Prostate gland (tissue), 2 donors: ENCODE data around the gene APOL2. TPM values are rescaled to one million over a fixed set of nuclear protein-coding genes. Genes with fewer than 3 reads are reported as not detected.

Source experiments
- DNase-seq: peaks from one replicate; pipeline ENCODE4 v3.0.0-alpha.2; 2019; ENCODE audit warnings: low spot score
- H3K27ac ChIP-seq, 2 donors: fragments of 200-600 bp; sonication (generic); 2 replicates each; pipeline ENCODE4 v1.5.1; 2017 to 2019
- H3K27me3 ChIP-seq: fragments of 200-600 bp; sonication (generic); replicated peaks from 2 replicates; pipeline ENCODE4 v1.5.1; 2019; ENCODE audit not compliant: insufficient read depth
- H3K36me3 ChIP-seq, 2 donors: fragments of 200-600 bp; sonication (generic); 1 replicate in 1 of 2; 2 replicates in 1 of 2; pipeline versions ENCODE4 v1.5.1 to v1.8.1; 2017 to 2019
- H3K4me1 ChIP-seq: fragments of 200-600 bp; sonication (generic); replicated peaks from 2 replicates; pipeline ENCODE4 v1.5.1; 2019
- H3K4me3 ChIP-seq, 2 donors: fragments of 200-600 bp; sonication (generic); 2 replicates each; pipeline ENCODE4 v1.5.1; 2017 to 2019
- H3K9me3 ChIP-seq: fragments of 200-600 bp; sonication (generic); 2 replicates; pipeline ENCODE4 v1.5.1; 2017
- POLR2A ChIP-seq: fragments of 450-650 bp; IDR thresholded peaks from one replicate; pipeline ENCODE4 v1.6.1; 2016; ENCODE audit warnings: antibody characterized with exemption, mild to moderate bottlenecking
- POLR2AphosphoS5 ChIP-seq: sonication (generic); formaldehyde crosslinking; IDR thresholded peaks from one replicate; pipeline ENCODE4 v1.6.1; 2017; ENCODE audit warnings: antibody characterized with exemption
- WGBS: methylation state at CpG from one replicate; pipeline ENCODE4 v1.1.5; 2018; 5-methylcytosine and 5-hydroxymethylcytosine counted together
- intact Hi-C: fragments of 100-400 bp; cut with DNase I; formaldehyde crosslinking; loops from one replicate; pipeline ENCODE4 v1.14.2; 2022
- total RNA-seq, 2 donors: library from RNA; depleted of rRNA; stranded (reverse); fragments of >200 nt; gene quantifications; one replicate each; pipeline ENCODE4 v1.1.0, GENCODE V29; 2016
- TF ChIP-seq, protein P1 (sequence below), 4 experiments: fragments of 200-600 bp in 2 of 4; fragments of 450-650 bp in 2 of 4; sonication (generic) in 2 of 4; IDR thresholded peaks; 1 replicate in 3 of 4; 2 replicates in 1 of 4; pipeline ENCODE4 v1.5.1; 2016 to 2019; ENCODE audit warnings: antibody characterized with exemption in 4 of 4, mild to moderate bottlenecking in 2 of 4, moderate library complexity in 2 of 4

Gene APOL2
- total RNA-seq, 2 donors from 2014 or later, result 35.2 to 64.1 TPM

DNA sequence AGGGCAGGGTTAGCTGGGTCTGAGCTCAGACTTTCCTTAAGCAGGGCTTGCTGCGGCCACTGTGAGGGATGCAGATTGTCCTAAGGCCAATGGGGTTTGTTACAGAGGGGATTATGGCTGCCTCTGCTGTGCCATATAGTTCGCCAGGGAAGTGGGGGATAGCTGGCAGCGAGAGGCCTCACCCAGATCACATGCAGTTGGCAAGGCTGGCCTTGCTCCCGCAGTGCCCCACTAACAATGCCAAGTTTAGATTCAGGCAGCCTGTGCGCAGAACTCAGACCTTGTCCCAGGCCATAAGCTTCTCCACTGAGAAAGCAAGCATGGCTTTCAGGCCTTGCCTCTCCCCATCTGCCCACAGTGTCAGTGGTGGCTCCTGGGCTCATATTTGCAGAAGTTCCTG lies 4.7 kb upstream of the APOL2 start:
- WGBS, result 70% methylated on average over 5 of the region's 5 CpGs
- H3K4me1 ChIP-seq, result no peaks in the 10 kb centered on the region
- no peaks in the 10 kb centered on the region for H3K27me3 ChIP-seq
- no peak overlapping the region for H3K27ac ChIP-seq
- H3K4me3 ChIP-seq, result no peak overlapping the region
- no peaks in the 10 kb centered on the region for H3K9me3 ChIP-seq
- H3K36me3 ChIP-seq, result no peaks in the 10 kb centered on the region
- DNase-seq, result no peak
- intact Hi-C loops, result no loop called here
- TF ChIP-seq, protein P1, sequence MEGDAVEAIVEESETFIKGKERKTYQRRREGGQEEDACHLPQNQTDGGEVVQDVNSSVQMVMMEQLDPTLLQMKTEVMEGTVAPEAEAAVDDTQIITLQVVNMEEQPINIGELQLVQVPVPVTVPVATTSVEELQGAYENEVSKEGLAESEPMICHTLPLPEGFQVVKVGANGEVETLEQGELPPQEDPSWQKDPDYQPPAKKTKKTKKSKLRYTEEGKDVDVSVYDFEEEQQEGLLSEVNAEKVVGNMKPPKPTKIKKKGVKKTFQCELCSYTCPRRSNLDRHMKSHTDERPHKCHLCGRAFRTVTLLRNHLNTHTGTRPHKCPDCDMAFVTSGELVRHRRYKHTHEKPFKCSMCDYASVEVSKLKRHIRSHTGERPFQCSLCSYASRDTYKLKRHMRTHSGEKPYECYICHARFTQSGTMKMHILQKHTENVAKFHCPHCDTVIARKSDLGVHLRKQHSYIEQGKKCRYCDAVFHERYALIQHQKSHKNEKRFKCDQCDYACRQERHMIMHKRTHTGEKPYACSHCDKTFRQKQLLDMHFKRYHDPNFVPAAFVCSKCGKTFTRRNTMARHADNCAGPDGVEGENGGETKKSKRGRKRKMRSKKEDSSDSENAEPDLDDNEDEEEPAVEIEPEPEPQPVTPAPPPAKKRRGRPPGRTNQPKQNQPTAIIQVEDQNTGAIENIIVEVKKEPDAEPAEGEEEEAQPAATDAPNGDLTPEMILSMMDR (IDR thresholded peaks at IDR 0.05), result no peak
- no peak for TF ChIP-seq POLR2A
- TF ChIP-seq POLR2AphosphoS5, result no peak

DNA sequence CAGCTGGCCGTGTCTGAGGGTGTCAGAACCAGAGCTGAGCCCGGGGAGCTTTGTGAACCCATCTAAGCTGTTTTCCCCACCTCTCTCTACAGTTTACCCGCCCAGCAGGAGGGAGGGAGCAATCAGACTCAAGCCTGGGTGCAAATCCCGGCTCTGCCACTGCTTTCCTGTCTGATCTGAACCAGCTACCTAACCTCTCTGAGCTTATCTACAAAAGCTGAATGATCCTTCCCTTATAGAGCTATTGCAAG lies 252 bp downstream of the APOL2 start:
- no peak for DNase-seq
- intact Hi-C loops, result loop anchor here (5.0 to 10.0 kb wide), 2 partner anchors 43 to 84 kb away; no protein-coding TSS in a partner anchor

DNA sequence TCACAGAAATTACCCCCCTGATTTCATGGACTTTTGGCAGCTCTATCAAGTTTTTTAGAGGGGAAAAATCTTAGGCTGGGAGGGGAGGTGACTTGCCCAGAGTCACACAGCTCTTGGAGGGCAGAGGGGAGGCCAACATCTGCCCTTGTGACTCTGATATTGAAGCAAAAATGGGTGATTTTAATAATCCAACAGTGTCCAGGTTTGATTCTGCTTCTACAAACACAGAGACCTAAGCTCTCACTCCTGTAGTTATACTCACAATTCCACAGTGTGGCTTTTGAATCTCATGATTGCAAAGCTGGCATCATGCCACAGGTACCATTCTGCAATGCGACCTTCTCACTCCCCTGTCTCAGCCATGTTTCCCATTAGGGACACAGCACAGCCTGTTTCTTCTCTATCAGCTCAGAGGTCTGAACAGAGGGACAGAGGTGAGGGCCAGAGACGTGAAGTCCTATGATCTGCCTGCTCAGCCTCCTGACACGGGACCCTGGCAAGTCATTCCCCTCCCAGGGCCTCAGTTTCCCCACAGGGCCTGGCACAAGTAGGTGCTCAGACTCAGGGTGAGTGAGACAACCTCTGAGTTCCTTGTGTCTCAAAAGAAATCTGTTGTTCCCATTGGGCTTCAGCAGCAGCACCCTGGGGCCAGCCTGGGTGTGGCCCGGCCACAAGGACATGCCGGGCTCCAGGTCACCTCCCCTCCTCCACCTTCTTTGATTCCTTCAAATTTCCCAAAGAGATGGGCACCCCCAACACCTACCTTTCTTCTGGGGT lies 766 bp downstream of the APOL2 start:
- peak; percentile 27 for DNase-seq
- WGBS, result 2% methylated on average over 5 of the region's 5 CpGs
- TF ChIP-seq, protein P1 (IDR thresholded peaks at IDR 0.05), result no peak
- TF ChIP-seq POLR2A (no peak), POLR2AphosphoS5 (no peak)
- peak overlapping the region; percentile 89 to 95 for H3K27ac ChIP-seq
- H3K36me3 ChIP-seq, result no peaks in the 10 kb centered on the region
- H3K4me1 ChIP-seq, result peaks cover 17% of the 10 kb centered on the region
- H3K27me3 ChIP-seq, result no peaks in the 10 kb centered on the region
- H3K4me3 ChIP-seq, result peak overlapping the region; percentile 44 to 60
- H3K9me3 ChIP-seq, result no peaks in the 10 kb centered on the region
- intact Hi-C loops, result loop anchor here (5.0 to 10.0 kb wide), 2 partner anchors 44 to 84 kb away; no protein-coding TSS in a partner anchor

More for the DNA sequence above, 252 bp downstream of the APOL2 start:
- peak overlapping the region; percentile 44 to 60 for H3K4me3 ChIP-seq
- peaks cover 17% of the 10 kb centered on the region for H3K4me1 ChIP-seq
- H3K9me3 ChIP-seq, result no peaks in the 10 kb centered on the region
- H3K27me3 ChIP-seq, result no peaks in the 10 kb centered on the region
- TF ChIP-seq, protein P1 (IDR thresholded peaks at IDR 0.05), result no peak
- TF ChIP-seq POLR2A (no peak), POLR2AphosphoS5 (no peak)
- 0% methylated on average over 4 of the region's 4 CpGs for WGBS
- no peaks in the 10 kb centered on the region for H3K36me3 ChIP-seq
- H3K27ac ChIP-seq, result peak overlapping the region; percentile 89 to 95

DNA sequence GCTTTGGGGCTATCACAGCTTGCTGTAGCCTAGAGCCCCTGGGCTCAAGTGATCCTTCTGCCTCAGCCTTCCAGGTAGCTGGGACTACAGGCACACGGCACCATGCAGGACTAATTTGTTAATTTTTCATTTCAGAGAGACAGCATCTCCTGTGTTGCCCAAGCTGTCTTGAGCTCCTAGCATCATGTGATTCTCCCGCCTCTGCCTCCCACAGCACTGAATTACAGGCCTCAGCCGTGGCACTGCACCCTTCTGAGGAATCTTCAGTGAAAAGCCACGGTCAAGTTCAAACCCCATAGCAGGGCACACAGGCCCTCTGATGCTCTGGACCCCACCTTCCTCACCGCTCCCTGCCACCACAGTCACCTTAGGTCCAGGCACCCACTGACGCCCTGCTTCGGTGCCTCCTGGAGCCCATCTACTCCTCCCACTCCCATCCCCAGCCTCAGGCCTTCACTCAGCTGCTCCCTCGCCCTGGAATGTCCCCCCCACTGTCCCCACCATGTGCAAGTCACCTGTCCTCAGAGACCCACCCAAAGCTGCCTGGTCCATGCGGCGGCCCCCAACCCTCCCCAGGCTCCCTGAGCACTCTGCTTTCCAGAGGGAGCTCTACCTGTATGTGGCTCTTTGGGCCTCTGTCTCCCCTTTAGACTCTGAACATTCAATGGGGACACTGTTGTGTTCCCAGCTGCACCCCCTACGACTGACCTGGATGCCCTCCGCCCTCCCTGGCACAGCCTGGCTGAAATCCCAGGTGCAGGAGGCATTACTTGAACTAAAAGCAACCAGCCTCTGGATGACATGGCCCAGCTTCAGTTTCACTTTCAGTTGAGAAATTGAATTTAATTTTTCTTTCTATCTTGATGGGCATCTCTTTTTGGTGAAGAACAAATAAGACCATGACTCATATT lies 1.6 kb downstream of the APOL2 start:
- H3K4me1 ChIP-seq, result peaks cover 17% of the 10 kb centered on the region
- no peaks in the 10 kb centered on the region for H3K36me3 ChIP-seq
- H3K9me3 ChIP-seq, result no peaks in the 10 kb centered on the region
- intact Hi-C loops, result loop anchor here (5.0 to 10.0 kb wide), 2 partner anchors 45 to 83 kb away; no protein-coding TSS in a partner anchor
- TF ChIP-seq POLR2AphosphoS5, result no peak
- TF ChIP-seq, protein P1 (IDR thresholded peaks at IDR 0.05), result no peak
- TF ChIP-seq POLR2A, result no peak
- no peak for DNase-seq
- WGBS, result 51% methylated on average over 12 of the region's 12 CpGs
- no peaks in the 10 kb centered on the region for H3K27me3 ChIP-seq
- peak overlapping the region; percentile 89 to 95 for H3K27ac ChIP-seq
- peak overlapping the region; percentile 44 to 60 for H3K4me3 ChIP-seq
